ENCODE results near the gene WEE1. TPM values are rescaled to one million over a fixed set of nuclear protein-coding genes. Genes with fewer than 3 reads are reported as not detected.

The WEE1 gene
- total and polyA plus RNA-seq, 8 donors: 20.7 to 83.6 (median 65.4) TPM

DNA sequence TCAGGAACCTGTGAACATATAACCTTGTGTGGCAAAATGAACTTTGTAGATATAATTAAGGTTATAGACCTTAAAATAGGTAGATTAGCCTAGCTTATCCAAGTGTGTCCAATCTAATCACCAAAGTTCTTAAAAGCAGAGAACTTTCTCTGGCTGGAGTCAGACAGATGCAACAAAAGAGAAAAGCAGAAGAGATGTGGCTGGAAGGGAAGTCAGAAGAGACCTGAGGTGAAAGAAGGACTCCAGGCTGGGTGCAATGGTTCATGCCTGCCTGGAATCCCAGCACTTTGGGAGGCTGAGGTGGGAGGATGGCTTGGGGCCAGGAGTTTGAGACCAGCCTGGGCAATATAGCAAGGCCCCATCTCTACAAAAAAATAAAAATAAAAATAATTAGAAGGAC, 51.0 kb downstream of the WEE1 start:
- H3K27me3 ChIP-seq: no peaks in the 10 kb centered on the region
- H3K9me3 ChIP-seq: no peaks in the 10 kb centered on the region
- no peak overlapping the region for H3K27ac ChIP-seq
- intact Hi-C loops (cut with DNase I): no loop called here
- H3K36me3 ChIP-seq: no peaks in the 10 kb centered on the region
- H3K4me3 ChIP-seq: no peak overlapping the region
- DNase-seq (no peak), ATAC-seq (no peak)
- peaks cover 0 to 7% of the 10 kb centered on the region in 2 donors for H3K4me1 ChIP-seq
- TF ChIP-seq, protein P1, sequence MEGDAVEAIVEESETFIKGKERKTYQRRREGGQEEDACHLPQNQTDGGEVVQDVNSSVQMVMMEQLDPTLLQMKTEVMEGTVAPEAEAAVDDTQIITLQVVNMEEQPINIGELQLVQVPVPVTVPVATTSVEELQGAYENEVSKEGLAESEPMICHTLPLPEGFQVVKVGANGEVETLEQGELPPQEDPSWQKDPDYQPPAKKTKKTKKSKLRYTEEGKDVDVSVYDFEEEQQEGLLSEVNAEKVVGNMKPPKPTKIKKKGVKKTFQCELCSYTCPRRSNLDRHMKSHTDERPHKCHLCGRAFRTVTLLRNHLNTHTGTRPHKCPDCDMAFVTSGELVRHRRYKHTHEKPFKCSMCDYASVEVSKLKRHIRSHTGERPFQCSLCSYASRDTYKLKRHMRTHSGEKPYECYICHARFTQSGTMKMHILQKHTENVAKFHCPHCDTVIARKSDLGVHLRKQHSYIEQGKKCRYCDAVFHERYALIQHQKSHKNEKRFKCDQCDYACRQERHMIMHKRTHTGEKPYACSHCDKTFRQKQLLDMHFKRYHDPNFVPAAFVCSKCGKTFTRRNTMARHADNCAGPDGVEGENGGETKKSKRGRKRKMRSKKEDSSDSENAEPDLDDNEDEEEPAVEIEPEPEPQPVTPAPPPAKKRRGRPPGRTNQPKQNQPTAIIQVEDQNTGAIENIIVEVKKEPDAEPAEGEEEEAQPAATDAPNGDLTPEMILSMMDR (IDR thresholded peaks at IDR 0.05): no peak

DNA sequence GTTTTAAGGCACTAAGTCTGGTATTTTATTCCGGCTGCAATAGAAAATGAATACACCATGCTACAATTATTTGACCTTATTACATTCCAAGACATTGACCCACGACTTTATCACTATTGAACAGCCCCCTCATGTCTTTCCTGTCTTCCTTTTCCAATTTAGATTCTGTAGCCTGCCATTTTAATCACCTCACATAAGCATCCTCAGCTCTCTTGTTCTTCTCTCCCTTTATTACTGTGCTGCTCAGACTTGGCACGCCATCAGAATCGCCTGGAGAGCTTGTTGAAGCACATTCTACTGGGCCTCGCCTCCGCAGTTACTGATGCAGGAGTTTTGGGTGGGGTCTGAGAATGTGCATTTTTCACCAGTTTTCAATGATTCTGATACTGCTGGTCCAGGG, 51.7 kb downstream of the WEE1 start:
- ATAC-seq: peak; percentile 68

DNA sequence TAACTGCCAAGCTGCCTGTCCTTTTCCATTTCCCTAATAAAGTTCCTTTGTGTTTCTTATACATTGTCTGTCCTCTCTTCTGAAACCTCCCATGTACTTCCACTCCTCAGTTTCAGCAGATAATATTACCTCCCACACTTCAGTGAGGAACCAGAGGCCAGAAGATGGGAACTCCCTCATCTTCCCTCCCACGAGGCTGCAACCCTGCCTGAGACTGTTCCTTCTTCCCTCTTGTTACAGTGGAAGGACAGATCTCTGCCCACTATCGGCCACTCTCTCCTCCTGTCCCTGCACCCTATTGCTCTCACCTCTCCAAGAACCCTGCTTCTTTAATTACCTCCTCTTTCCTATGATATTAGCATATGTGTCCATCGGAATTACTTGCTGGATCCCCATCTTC, 52.3 kb downstream of the WEE1 start:
- TF ChIP-seq, protein P1 (IDR thresholded peaks at IDR 0.05): no peak
- intact Hi-C loops (cut with DNase I): no loop called here
- H3K36me3 ChIP-seq: no peaks in the 10 kb centered on the region
- H3K27me3 ChIP-seq: no peaks in the 10 kb centered on the region
- no peaks in the 10 kb centered on the region for H3K9me3 ChIP-seq
- peaks cover 0 to 7% of the 10 kb centered on the region in 2 donors for H3K4me1 ChIP-seq
- ATAC-seq (peak; percentile 48), DNase-seq (no peak)
- no peak overlapping the region for H3K27ac ChIP-seq
- no peak overlapping the region for H3K4me3 ChIP-seq

More for the DNA sequence above, 51.7 kb downstream of the WEE1 start:
- intact Hi-C loops (cut with DNase I): no loop called here
- Histone ChIP-seq H3K36me3 (no peaks in the 10 kb centered on the region), H3K4me3 (no peak overlapping the region), H3K9me3 (no peaks in the 10 kb centered on the region), H3K27me3 (no peaks in the 10 kb centered on the region), H3K4me1 (peaks cover 0 to 7% of the 10 kb centered on the region in 2 donors), H3K27ac (no peak overlapping the region)
- no peak for DNase-seq
- TF ChIP-seq, protein P1 (IDR thresholded peaks at IDR 0.05): no peak

DNA sequence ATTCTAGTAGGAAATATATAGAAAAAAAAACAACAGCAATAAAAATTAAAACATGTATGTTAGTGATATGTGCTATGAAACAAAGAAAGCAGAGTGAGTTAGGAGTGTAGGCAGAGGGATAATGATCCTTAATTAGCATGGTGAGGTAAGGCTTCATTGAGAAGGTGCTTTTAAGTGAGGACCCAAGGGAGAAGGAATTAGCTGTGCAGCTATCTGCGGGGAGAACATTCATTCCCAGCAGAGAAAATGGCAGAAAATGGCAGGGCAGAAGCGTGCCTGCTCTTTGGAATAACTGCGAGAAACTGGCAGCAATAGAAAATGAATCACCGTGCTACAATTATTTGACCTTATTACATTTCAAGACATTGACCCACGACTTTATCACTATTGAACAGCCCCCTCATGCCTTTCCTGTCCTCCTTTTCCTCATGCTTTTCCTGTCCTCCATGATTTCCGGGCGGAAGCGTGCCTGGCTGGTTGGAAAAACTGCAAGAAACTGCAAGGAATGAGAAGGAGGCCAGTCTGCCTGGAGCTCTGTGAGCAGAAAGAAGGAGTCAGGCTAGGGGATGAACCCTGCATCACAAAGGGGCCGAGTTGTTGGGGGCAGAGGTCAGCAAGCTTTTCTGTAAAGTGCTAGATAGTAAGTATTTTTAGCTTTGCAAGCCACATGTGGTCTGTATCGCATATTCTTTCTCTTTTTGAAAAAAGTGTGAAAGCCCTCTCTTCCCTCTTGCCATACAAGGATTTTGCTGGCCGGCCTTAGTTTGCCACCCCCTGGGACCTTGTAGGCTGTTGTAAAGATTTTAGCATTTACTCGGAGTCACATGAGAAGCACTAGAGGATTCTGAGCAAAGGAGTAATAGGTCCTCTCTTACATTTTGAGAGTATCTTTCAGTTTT, 53.3 kb downstream of the WEE1 start:
- Histone ChIP-seq H3K27me3 (no peaks in the 10 kb centered on the region), H3K27ac (peak overlapping the region in 1 of 2 donors; percentile 31), H3K9me3 (no peaks in the 10 kb centered on the region), H3K4me1 (peaks cover 0 to 7% of the 10 kb centered on the region in 2 donors), H3K36me3 (no peaks in the 10 kb centered on the region), H3K4me3 (no peak overlapping the region)
- TF ChIP-seq, protein P1 (IDR thresholded peaks at IDR 0.05): no peak
- DNase-seq (no peak), ATAC-seq (no peak)
- intact Hi-C loops (cut with DNase I): no loop called here

DNA sequence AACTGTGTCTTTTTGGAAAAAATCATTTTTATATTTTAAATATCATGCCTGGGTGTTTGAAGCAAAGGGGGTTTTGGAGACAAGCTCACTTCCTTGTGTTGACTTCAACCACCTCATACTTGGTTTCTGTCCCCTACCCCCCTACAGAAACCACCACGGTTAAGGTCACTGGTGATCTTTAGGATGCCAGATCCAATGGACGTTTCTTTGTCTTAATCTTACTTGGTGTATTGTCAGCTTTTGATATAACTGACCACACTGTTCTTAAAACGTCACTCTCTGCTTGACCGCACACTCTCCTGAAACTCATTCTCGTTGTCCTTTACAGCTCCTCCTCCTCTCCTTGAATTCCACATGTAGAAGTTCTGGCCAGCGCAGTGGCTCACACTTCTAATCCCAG, 55.6 kb downstream of the WEE1 start:
- Histone ChIP-seq H3K36me3 (no peaks in the 10 kb centered on the region), H3K4me1 (peaks cover 0 to 11% of the 10 kb centered on the region in 2 donors), H3K9me3 (no peaks in the 10 kb centered on the region), H3K4me3 (no peak overlapping the region), H3K27ac (no peak overlapping the region), H3K27me3 (no peaks in the 10 kb centered on the region)
- intact Hi-C loops (cut with DNase I): no loop called here
- TF ChIP-seq, protein P1 (IDR thresholded peaks at IDR 0.05): no peak
- no peak for ATAC-seq
- DNase-seq: no peak

Data from left lung (tissue), 10 donors.